GM12878 (cell line): ENCODE results near the gene ARHGAP12. TPM values are rescaled to one million over a fixed set of nuclear protein-coding genes. Genes with fewer than 3 reads are reported as not detected.

Source experiments
- ATAC-seq: fragments of 200-7000 bp; cut with Tn5 transposase; 3 replicates; pipeline ENCODE4 v1.9.1; 2020; ENCODE audit warnings: mild to moderate bottlenecking, moderate library complexity
- BruUV-seq: library from RNA; stranded (reverse); fragments of 400-500 nt; replicated peaks from 2 replicates; lab custom pipeline; 2021; lab: Mats Ljungman, UMichigan
- CTCF ChIA-PET: fragments of 300-600 bp; sonication (Branson Sonifier 250); formaldehyde crosslinking; extraction: SDS; loops from one replicate; lab custom pipeline; 2021; ENCODE audit warnings: inconsistent platforms; lab: Yijun Ruan, JAX
- POLR2A ChIA-PET: fragments of 350-600 bp; formaldehyde crosslinking; extraction: SDS; loops from one replicate; lab custom pipeline; 2021; ENCODE audit warnings: inconsistent platforms; lab: Charles Lee
- RAD21 ChIA-PET: fragments of 300-600 bp; sonication (Branson Sonifier 250); formaldehyde crosslinking; loops from one replicate; lab custom pipeline; 2023; ENCODE audit warnings: antibody characterized with exemption; ENCODE audit not compliant: unreplicated experiment; lab: Charles Lee
- SMC1A ChIA-PET: fragments of 300-600 bp; sonication (Branson Sonifier 250); formaldehyde crosslinking; loops from one replicate; lab custom pipeline; 2023; ENCODE audit not compliant: unreplicated experiment, uncharacterized antibody; lab: Charles Lee
- DNase-seq: peaks from one replicate; pipeline ENCODE4 v3.0.0-alpha.2; 2011; ENCODE audit warnings: low read depth, low spot score
- FAIRE-seq: peaks from 3 replicates; lab custom pipeline; 2011; peaks lifted over from hg19 to GRCh38; lab: Jason Lieb, UNC
- H2AFZ ChIP-seq: 2 replicates; pipeline ENCODE4 v1.6.0; 2011; ENCODE audit warnings: low read depth, low read length, control low read depth; ENCODE audit not compliant: control insufficient read depth
- H3K27ac ChIP-seq: 2 replicates; pipeline ENCODE4 v1.5.1; 2011; ENCODE audit warnings: control low read depth; ENCODE audit not compliant: control insufficient read depth, insufficient read depth
- H3K27me3 ChIP-seq, 2 experiments: replicated peaks in 1 of 2; 2 replicates each; pipeline versions ENCODE4 v1.6.0 to v1.6.1; 2011; ENCODE audit warnings: low read length in 1 of 2; ENCODE audit not compliant: control insufficient read depth in 2 of 2, insufficient read depth in 2 of 2
- H3K36me3 ChIP-seq, 2 experiments: 2 replicates each; pipeline ENCODE4 v1.5.1; 2011; ENCODE audit warnings: low read length in 1 of 2; ENCODE audit not compliant: control insufficient read depth in 2 of 2, insufficient read depth in 2 of 2
- H3K4me1 ChIP-seq: 2 replicates; pipeline ENCODE4 v1.6.1; 2011; ENCODE audit warnings: mild to moderate bottlenecking, low read length, moderate library complexity, mixed read lengths; ENCODE audit not compliant: control insufficient read depth, insufficient read depth
- H3K4me2 ChIP-seq: 2 replicates; pipeline ENCODE4 v1.6.0; 2011; ENCODE audit warnings: control low read depth; ENCODE audit not compliant: control insufficient read depth, insufficient read depth
- H3K4me3 ChIP-seq: fragments of 200-600 bp; sonication (generic); 2 replicates; pipeline ENCODE4 v1.5.1; 2016
- H3K79me2 ChIP-seq: 2 replicates; pipeline ENCODE4 v1.6.0; 2011; ENCODE audit warnings: low read length; ENCODE audit not compliant: control insufficient read depth, insufficient read depth
- H3K9ac ChIP-seq: 2 replicates; pipeline ENCODE4 v1.8.0; 2011; ENCODE audit warnings: low read length, control low read depth, mixed read lengths; ENCODE audit not compliant: control insufficient read depth, insufficient read depth
- H3K9me3 ChIP-seq: replicated peaks from 3 replicates; pipeline ENCODE4 v1.5.1; 2011; ENCODE audit warnings: mild to moderate bottlenecking, low read length; ENCODE audit not compliant: control insufficient read depth, insufficient read depth
- H4K20me1 ChIP-seq: 2 replicates; pipeline ENCODE4 v1.6.0; 2011; ENCODE audit not compliant: control insufficient read depth, insufficient read depth
- BHLHE40 ChIP-seq, 2 experiments: fragments of 450-650 bp in 1 of 2; IDR thresholded peaks; 2 replicates each; pipeline ENCODE4 v1.6.1; 2011 to 2017; ENCODE audit warnings: low read depth in 2 of 2, borderline replicate concordance in 1 of 2, improper control_type of control experiment in 1 of 2, low read length in 1 of 2, mild to moderate bottlenecking in 1 of 2
- BRCA1 ChIP-seq: IDR thresholded peaks from 2 replicates; pipeline ENCODE4 v1.6.1; 2011; ENCODE audit warnings: low read depth, low read length, improper control_type of control experiment
- DPF2 ChIP-seq: fragments of 450-650 bp; IDR thresholded peaks from 2 replicates; pipeline ENCODE4 v1.6.1; 2017; ENCODE audit warnings: mild to moderate bottlenecking
- EGR1 ChIP-seq, 2 experiments: IDR thresholded peaks; 1 replicate in 1 of 2; 2 replicates in 1 of 2; pipeline ENCODE4 v1.6.1; 2011 to 2012; ENCODE audit warnings: low read depth in 2 of 2, low read length in 2 of 2, borderline replicate concordance in 1 of 2, mild to moderate bottlenecking in 1 of 2, moderate library complexity in 1 of 2
- MYB ChIP-seq: fragments of 150-350 bp; IDR thresholded peaks from 2 replicates; pipeline ENCODE4 v1.6.1; 2014; ENCODE audit warnings: mild to moderate bottlenecking, low read depth, low read length, borderline replicate concordance
- NBN ChIP-seq: fragments of 450-650 bp; IDR thresholded peaks from 2 replicates; pipeline ENCODE4 v1.6.1; 2016
- NFYA ChIP-seq: IDR thresholded peaks from 2 replicates; pipeline ENCODE4 v1.6.1; 2011; ENCODE audit warnings: low read depth, mild to moderate bottlenecking, low read length, improper control_type of control experiment, borderline replicate concordance
- NFYB ChIP-seq: IDR thresholded peaks from 2 replicates; pipeline ENCODE4 v1.6.1; 2011; ENCODE audit warnings: low read depth, mild to moderate bottlenecking, low read length, improper control_type of control experiment, moderate library complexity; ENCODE audit not compliant: insufficient read depth
- NR2C1 ChIP-seq: fragments of 450-650 bp; IDR thresholded peaks from 2 replicates; pipeline ENCODE4 v1.6.1; 2017; ENCODE audit warnings: antibody characterized with exemption, mild to moderate bottlenecking, moderate library complexity
- NR2F1 ChIP-seq: fragments of 450-650 bp; conservative IDR thresholded peaks from 2 replicates; pipeline ENCODE4 v1.6.1; 2017; ENCODE audit warnings: mild to moderate bottlenecking
- PAX5 ChIP-seq: IDR thresholded peaks from 2 replicates; pipeline ENCODE4 v1.6.1; 2011; ENCODE audit warnings: low read depth, low read length, borderline replicate concordance
- WGBS: methylation state at CpG from one replicate; pipeline ENCODE4 v1.1.6; 2016; ENCODE audit warnings: low lambda C conversion rate; ENCODE audit not compliant: insufficient replicate concordance, insufficient coverage; ENCODE audit errors: missing lambda C conversion rate; 5-methylcytosine and 5-hydroxymethylcytosine counted together
- in situ Hi-C: fragments of 300-500 bp; cut with MboI; formaldehyde crosslinking; loops from 9 replicates; pipeline ENCODE4 v1.14.3; 2018; ENCODE audit warnings: mixed read lengths
- intact Hi-C: fragments of 100-400 bp; cut with micrococcal nuclease; formaldehyde crosslinking; loops from one replicate; pipeline ENCODE4 v1.14.2; 2022; ENCODE audit not compliant: unreplicated experiment
- polyA plus RNA-seq, 11 experiments: library from polyadenylated mRNA; depleted of rRNA in 4 of 11; unstranded in 6 of 11; stranded (reverse) in 5 of 11; fragments of >200 nt; fragmentation: Nextera tagmentation in 4 of 11; fragmentation: Illumina TruSeq in 1 of 11; extraction: Ambion mirVana in 4 of 11; extraction: Trizol in 1 of 11; gene quantifications; 1 replicate in 1 of 11; 2 replicates in 10 of 11; pipeline versions ENCODE4 v1.2.1 to v1.2.3, GENCODE V29; 2011 to 2016; ENCODE audit warnings: inconsistent platforms in 2 of 11, missing spikeins in 2 of 11, low read depth in 1 of 11
- total RNA-seq, 4 experiments: library from RNA; depleted of rRNA in 3 of 4; stranded (reverse); fragments of >200 nt in 3 of 4; fragmentation: Illumina TruSeq in 1 of 4; extraction: Trizol in 1 of 4; gene quantifications; 2 replicates each; pipeline versions ENCODE4 v1.2.1 to v1.2.3, GENCODE V29; 2013 to 2021
- TF ChIP-seq, protein P1 (sequence below): fragments of 450-650 bp; IDR thresholded peaks from 2 replicates; pipeline ENCODE4 v1.6.1; 2017; ENCODE audit warnings: mild to moderate bottlenecking, moderate library complexity
- TF ChIP-seq, protein P2 (sequence below): IDR thresholded peaks from 2 replicates; pipeline ENCODE4 v1.6.1; 2011; ENCODE audit warnings: borderline replicate concordance, low read depth, mild to moderate bottlenecking, moderate library complexity, mixed read lengths, low read length; ENCODE audit not compliant: insufficient read depth; ENCODE audit errors: extremely low read length

The ARHGAP12 gene
- total and polyA plus RNA-seq, 10 of the 15 experiments (the other 5 are each of a cell fraction or from before 2014, with no cell fraction given) = 5.4 to 15.6 (median 8.5) TPM

DNA sequence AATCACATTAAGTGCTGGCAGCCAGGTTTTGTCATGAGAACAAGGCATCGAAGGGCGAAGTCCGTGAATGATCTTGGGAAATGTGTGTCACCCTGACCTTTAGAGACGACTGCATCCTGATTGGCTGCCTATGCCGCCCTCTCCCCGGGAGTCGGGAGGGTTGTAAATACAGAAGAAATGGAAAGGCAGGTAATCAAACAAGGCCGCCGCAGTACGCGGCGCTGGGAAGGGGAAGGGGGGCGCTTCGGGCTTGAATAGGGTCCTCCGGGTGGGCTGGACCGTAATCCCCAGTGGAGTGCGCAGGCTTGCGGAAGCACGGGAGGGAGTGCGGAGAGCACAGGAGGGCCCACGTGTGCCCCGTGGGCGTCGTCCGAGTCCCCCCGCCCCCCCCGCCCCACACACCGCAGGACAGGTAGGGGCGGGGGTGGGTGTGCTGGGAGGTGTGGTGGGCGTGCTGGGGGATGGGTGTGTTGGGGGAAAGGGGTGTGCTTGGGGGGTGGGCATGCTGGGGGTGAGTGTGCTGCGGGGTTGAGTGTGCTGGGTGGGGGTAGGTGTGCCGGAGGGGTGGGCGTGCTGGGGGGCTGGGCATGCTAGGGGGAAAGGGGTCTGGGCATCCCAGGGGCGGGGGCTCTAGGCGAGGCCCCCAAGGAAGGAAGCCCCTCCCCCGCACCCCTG, 169.4 kb downstream of the ARHGAP12 start:
- RAD21 ChIA-PET = interaction anchor here (0.8 kb wide), 1 partner anchor 727 kb away, joined by 3 read pairs; the partner anchor contains the start of gene ZNF438

More for the DNA sequence above, 169.4 kb downstream of the ARHGAP12 start:
- Histone ChIP-seq H3K27me3 (no peaks in the 10 kb centered on the region), H3K36me3 (no peaks in the 10 kb centered on the region), H3K4me1 (peaks cover 3% of the 10 kb centered on the region; the same call in 1 of the 2 replicates), H4K20me1 (no peaks in the 10 kb centered on the region), H3K27ac (peak overlapping the region; percentile 79), H3K9me3 (no peaks in the 10 kb centered on the region; the same call in 2 of the 3 replicates), H3K9ac (peak overlapping the region; percentile 86), H3K4me2 (peak overlapping the region; percentile 77), H3K79me2 (no peaks in the 10 kb centered on the region), H2AFZ (peak overlapping the region; percentile 89), H3K4me3 (peak overlapping the region; percentile 90)
- DNase-seq (no peak), FAIRE-seq (no peak), ATAC-seq (peak; percentile 32)
- TF ChIP-seq NBN (0 out of 2 replicates have a peak, but pooled peaks have one; percentile 14), NR2F1 (peak; percentile 81), PAX5 (0 out of 2 replicates have a peak, but pooled peaks have one; percentile 20), DPF2 (peak; percentile 16; the same call in 1 of the 2 replicates), MYB (no peak), EGR1 (IDR thresholded peaks at IDR 0.05; ENCODE audit: borderline replicate concordance in 1 of 2, low read depth in 2 of 2, low read length in 2 of 2) (peak in 1 of 2 experiments; percentile 71; a peak in 2 of 3 replicates), NR2C1 (peak; percentile 17; the same call in 1 of the 2 replicates), BHLHE40 (IDR thresholded peaks at IDR 0.05; ENCODE audit: borderline replicate concordance in 1 of 2, low read depth in 2 of 2, low read length in 1 of 2) (peak in 1 of 2 experiments; percentile 34; a peak in 1 of 4 replicates), NFYB (peak; percentile 75), BRCA1 (no peak), NFYA (no peak)
- TF ChIP-seq, protein P1, sequence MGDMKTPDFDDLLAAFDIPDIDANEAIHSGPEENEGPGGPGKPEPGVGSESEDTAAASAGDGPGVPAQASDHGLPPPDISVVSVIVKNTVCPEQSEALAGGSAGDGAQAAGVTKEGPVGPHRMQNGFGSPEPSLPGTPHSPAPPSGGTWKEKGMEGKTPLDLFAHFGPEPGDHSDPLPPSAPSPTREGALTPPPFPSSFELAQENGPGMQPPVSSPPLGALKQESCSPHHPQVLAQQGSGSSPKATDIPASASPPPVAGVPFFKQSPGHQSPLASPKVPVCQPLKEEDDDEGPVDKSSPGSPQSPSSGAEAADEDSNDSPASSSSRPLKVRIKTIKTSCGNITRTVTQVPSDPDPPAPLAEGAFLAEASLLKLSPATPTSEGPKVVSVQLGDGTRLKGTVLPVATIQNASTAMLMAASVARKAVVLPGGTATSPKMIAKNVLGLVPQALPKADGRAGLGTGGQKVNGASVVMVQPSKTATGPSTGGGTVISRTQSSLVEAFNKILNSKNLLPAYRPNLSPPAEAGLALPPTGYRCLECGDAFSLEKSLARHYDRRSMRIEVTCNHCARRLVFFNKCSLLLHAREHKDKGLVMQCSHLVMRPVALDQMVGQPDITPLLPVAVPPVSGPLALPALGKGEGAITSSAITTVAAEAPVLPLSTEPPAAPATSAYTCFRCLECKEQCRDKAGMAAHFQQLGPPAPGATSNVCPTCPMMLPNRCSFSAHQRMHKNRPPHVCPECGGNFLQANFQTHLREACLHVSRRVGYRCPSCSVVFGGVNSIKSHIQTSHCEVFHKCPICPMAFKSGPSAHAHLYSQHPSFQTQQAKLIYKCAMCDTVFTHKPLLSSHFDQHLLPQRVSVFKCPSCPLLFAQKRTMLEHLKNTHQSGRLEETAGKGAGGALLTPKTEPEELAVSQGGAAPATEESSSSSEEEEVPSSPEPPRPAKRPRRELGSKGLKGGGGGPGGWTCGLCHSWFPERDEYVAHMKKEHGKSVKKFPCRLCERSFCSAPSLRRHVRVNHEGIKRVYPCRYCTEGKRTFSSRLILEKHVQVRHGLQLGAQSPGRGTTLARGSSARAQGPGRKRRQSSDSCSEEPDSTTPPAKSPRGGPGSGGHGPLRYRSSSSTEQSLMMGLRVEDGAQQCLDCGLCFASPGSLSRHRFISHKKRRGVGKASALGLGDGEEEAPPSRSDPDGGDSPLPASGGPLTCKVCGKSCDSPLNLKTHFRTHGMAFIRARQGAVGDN = peak; percentile 77
- TF ChIP-seq, protein P2, sequence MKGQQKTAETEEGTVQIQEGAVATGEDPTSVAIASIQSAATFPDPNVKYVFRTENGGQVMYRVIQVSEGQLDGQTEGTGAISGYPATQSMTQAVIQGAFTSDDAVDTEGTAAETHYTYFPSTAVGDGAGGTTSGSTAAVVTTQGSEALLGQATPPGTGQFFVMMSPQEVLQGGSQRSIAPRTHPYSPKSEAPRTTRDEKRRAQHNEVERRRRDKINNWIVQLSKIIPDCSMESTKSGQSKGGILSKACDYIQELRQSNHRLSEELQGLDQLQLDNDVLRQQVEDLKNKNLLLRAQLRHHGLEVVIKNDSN = peak; percentile 48
- in situ Hi-C loops = no loop called here
- no TSS peak for BruUV-seq
- ChIA-PET SMC1A (interaction anchor here (2.1 kb wide), 1 partner anchor 9 kb away, joined by 5 read pairs; no protein-coding TSS in a partner anchor), POLR2A (interaction anchor here (1.0 kb wide), 2 partner anchors 53 to 1056 kb away, joined by 3 read pairs; no protein-coding TSS in a partner anchor), CTCF (no interaction called here)
- 1% methylated on average over 21 of the region's 36 CpGs for WGBS
- intact Hi-C loops = loop anchor here (10.0 kb wide), 1 partner anchor 154 kb away; no protein-coding TSS in a partner anchor
